Stimulated activated CD4-positive, alpha-beta T cell treated with anti-CD3 and anti-CD28 coated beads, Interleukin-15, amount 100 ng/mL, for 24 hours (primary cell): ENCODE results near the gene LRP5.

ENCODE experiments used
- DNase-seq: peaks from one replicate; pipeline ENCODE4 v3.0.0-alpha.2; 2020

LRP5 gene

GRCh38 chr11:68312117-68312779 lies at the start of gene LRP5:
LRP5 (plus strand) TSS chr11:68312591; CDS start chr11:68312715, 124 bp downstream.
- DNase-seq: peak; percentile 46

GRCh38 chr11:68263444-68264035 lies 48.9 kb upstream of the LRP5 start:
- DNase-seq: no peak

DNA sequence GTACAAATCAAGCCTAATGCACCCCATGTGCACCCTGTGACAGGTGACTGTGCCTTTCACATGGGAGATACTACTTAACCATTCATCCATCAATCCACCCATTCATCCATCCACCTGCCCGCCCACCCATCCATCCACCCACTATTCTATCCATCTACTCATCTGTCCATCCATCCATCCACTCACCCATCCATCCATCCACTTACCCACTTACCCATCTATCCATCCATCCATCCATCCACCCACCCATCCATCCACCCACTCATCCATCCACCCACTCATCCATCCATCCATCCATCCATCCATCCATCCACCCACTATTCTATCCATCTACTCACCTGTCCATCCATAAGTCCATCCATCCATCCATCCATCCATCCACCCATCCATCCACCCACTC lies 48.1 kb upstream of the LRP5 start:
- DNase-seq: no peak

DNA sequence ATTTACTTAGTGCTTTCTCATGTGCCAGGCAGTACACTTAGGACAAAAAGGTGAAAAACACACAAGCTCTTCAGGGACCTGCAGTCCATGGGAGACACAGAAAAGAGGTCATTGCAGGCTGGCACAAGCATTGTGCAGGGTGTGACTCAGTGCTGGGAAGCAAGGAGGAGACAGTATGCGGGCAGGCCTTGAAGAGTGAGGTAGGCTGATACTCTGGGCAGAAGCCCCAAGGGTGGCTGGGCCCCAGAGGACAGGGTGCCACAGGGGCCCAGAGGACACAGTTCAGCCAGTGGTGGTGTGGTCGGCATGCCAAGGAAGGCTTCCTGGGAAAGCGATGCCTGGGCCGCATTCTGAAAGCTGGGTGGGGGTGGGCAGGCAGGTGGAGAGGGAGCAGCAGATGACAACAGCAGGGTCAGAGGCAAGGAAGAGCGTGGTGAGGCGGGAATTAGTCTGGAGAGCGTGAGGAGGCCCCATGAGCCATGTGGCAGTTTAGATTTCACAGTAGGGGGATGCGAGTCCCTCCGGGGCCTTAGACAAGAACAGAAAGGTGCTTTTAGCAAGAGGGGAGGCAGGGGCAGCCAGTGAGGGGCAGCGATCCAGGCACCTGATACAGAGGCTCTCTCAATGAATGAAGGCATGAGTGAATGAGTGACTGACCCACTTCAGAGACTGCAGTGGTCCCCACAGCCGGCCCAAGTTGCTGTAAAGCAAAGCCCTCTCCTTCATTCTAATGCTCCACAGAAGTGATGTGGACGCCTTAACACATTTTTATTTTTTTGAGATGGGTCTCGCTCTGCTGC lies 47.5 kb upstream of the LRP5 start:
- DNase-seq: no peak

GRCh38 chr11:68266121-68266891 lies 46.1 kb upstream of the LRP5 start:
- DNase-seq: no peak

DNA sequence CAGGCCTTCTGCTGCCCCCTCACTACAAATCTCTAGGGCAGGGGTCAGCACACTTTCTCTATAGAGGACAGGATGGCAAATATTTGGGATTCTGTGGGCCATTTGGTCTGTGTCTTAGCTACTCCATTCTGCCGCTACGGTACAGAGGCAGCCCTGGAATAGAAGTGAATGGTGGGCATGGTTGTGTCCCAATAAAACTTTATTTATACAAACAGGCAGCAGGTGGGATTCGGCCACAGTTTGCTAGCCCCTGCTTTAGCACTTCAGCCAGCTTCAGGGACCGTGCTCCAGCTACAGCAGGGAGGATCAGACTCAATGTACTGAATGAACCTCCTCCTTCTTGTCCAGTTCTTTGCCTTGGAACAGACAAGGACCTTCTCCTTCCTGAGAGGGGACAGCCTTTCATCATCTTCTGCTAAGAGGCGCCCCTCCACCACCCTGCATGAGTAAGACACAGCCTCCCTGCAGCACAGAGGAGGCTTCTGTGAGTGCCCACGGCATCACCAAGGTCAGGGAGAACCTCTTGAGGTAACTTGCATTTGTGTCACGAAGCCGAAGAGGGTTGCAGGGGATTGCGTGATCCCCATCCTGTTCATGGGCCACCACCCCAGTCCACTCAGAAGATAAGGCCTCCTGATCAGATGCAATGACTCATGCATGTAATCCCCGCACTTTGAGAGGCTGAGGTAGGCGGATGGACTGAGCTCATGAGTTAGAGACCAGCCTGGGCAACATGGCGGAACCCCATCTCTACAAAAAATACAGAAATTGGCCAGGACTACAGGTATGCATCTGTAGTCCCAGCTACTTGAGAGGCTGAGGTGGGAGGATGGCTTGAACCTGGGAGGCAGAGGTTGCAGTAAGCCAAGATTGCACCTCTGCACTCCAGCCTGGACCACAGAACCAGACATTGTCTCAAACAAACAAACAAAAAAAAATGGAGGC lies 45.2 kb upstream of the LRP5 start:
- DNase-seq: no peak

- DNase-seq: no peak
Observed at GRCh38 chr11:68267881-68268240, 44.5 kb upstream of the LRP5 start.

DNA sequence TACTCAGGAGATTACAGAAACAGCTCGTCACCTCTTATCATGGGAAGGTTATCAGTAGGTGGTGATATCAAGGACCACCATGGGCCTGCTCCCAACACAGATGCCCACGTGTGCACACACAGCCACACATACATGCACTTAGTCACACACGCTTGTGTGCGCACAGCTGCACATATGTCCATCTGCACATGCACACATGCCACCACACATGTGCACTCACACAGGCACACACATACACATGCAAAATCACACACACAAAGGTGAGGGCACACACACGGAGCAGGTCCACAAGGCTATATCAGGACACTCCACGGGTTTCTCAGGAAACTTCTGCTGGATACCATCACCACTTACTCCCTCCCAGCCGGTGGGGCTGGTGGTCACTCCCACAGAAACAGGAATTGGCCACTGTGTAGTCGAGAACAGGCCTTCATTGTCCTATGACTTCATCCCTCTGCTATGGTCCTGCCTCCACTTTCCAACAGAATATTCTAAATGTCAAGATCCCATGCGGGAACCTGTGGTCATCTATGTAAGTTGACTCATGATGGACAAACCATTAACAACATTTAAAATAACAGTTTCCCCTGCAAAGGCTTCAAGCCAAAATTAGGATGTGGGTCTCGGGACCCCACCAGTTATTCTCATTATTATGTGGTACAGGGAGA lies 42.8 kb upstream of the LRP5 start:
- no peak for DNase-seq

DNA sequence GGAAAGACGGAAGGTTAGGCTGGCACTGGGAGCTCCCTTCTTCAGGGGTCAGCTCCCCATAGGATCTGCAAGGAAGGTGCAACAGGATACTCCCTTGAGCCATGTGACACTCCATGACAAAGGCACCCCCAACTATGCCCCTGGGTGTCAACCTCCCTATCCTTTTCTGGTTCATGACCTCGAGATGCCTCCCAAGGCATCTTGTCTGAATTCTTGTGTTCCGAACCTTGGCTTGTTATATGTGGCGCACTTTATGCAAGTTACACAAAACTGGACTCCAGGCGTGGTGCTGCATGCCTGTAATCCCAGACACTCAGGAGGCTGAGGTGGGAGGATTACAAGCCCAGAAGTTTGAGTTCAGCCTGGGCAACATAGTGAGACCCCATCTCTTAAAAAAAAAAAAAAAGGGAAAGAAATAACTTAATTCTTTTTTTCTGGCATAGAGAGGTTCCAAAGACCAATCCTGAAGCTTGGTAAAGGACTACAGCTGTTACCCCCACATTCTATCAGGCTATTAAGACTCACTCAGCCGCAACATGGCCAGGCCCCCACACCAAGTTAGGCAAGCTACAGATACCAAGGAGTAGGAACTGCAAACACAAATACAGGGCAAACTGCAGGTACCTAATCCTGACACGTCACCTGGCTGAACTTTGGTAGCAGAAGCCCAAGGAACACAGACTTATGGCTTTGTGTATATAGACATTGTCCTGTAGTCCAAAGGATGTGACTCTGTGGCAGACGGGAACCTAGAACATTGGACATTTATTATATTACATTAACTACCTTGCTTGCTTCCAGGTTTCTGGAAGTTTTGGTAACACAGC lies 42.0 kb upstream of the LRP5 start:
- DNase-seq: no peak

- peak; percentile 75 for DNase-seq
Observed at GRCh38 chr11:68271023-68271780, 41.2 kb upstream of the LRP5 start.

DNA sequence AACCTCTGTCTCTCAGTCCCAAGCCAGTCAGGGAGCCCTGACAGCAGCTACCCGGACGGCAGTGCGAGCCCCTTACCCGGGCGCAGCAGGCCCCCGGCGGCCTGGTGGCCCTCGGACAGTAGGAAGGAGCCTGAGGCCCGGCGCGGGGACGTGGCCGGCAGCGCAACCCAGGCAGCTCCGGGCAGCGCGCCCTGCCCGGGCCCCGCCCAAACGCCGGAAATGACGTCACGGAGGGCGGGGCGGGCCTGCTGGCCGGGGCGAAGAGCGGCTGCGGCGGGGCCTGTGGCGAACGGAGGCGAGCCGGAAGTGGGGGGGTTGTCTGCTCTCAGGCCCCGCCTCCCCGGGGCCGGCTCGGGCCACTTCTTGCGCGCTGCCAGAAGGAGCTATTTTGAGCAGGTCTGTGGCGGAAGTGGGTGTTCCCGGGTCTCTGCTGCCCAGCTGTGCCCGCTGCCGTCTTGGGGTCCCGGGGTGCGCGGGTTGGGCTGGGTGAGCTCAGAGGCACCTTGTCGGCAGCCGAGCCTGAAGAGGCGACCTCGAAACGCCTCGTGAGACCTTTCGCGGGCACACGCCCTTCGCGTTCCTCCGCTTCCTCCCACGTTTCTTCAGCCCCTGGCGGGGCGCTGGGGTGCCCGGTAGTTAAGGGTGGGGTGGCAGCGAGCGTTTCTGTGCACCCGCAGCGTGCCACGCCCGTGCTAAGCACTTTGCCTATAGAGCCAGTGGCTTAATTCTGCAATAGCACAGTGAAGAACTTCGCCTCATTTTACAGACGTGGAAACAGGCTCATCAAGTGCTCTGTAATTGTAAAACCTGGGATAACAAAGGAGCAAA lies 40.4 kb upstream of the LRP5 start, which contains the start of gene C11orf24:
Gene C11orf24 (minus strand): TSS at position 193 of the 828 bp plus-strand sequence. CDS start 8,206 bp downstream, outside the sequence.
- peak; percentile 95 for DNase-seq

GRCh38 chr11:68273026-68273738 lies 39.2 kb upstream of the LRP5 start:
- DNase-seq: no peak

DNA sequence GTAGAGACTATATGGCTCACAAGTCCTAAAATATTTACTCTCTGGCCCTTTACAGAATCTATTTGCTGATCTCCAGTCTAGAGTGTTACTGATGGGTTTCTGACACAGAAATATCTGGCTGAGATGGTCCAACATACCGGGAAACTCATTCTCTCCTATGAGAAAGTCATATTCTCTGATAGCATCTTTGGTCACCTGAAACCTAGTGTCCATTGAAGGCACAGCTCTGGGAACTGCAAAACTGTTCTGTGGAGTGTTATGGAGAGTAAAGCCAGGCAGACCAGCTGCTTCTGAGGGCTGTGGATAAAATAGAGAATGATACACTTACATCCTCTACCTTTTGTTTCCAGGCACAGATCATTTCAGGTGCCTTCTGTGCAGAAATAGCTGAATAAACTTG lies 38.1 kb upstream of the LRP5 start:
- no peak for DNase-seq

DNA sequence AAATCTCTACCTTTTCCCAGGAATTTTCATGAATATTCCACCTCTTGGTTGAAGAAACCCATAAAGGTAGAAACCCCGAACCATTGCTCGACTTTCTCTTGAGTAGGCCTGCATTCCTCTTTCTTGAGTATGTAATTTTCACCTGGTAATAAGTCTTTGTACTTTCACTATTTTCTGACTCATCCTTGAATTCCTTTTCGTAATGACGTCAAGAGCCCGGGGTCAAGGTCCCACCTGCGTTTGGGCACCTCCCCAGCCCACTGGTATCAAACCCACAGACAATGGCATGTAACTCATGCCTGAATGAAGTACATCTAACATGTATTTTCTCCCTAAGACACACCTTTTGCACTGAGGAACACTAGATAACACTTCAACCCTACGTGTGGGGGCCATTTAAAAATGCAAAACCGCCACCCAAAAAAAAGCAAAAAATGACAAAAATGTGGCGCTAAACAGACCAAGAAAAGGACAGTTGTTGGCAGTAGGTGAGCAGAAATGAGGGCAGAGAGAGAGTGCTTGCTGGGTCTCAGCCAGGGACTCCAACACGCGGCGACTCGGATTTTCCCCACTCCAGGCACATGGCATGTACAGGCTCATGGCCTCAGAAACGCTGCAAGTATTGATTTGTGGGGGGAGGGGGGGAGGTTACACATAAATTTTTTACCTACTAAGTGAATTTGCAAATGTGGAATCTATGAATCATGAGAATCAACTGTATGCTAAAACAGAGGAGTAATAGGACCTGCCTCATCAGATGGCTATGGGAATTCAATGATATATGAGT lies 36.5 kb upstream of the LRP5 start:
- peak; percentile 72 for DNase-seq

DNA sequence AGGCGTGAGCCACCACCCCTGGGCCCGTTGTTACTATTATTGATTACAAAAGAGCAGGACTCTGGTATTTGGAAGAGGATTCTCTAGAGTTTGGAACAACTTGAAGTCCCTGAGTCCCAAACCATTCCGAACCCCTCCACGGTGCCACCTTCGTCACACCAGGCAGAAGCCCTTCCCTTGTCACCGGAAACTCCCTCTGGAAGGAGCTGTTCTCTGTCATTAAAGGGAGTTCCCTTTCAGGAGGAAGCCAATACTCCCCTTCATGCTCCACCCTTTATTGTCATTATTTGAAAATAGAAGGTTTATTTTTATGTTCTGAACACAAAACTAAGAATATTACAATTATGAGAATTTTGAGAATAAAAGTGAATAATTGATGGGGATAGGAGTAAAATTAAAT lies 35.5 kb upstream of the LRP5 start:
- no peak for DNase-seq

DNA sequence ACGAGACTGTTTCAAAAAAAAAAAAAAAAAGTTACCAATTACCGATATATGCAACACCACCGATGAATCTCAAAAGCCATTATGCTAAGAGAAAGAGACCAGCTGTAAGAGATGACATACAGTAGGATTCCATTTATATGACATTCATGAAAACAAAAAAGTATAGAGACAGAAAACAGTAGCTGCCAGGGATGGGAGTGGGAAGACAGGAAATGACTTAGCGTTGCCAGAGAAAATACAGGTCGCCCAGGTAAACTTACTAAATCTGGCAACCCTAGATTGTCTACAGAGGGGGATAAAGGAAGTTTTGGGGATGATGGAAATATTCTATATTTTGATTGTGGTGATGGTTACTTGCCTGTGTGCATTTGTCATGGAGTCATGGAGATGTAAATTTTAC lies 32.7 kb upstream of the LRP5 start:
- no peak for DNase-seq

GRCh38 chr11:68282141-68282860 lies 30.1 kb upstream of the LRP5 start:
- peak; percentile 69 for DNase-seq
